Esophagus muscularis mucosa (tissue), 4 donors: ENCODE measurements around the gene TLR10.

Experiments used
- CTCF ChIP-seq, 3 experiments: fragments of 200-600 bp in 2 of 3; fragments of 450-650 bp in 1 of 3; sonication (generic) in 2 of 3; IDR thresholded peaks; one replicate each; pipeline ENCODE4 v1.5.1; 2017 to 2019; ENCODE audit warnings: antibody characterized with exemption in 3 of 3, mild to moderate bottlenecking in 2 of 3, moderate library complexity in 1 of 3
- EP300 ChIP-seq: sonication (generic); formaldehyde crosslinking; IDR thresholded peaks from one replicate; pipeline ENCODE4 v1.6.1; 2017; ENCODE audit warnings: antibody characterized with exemption
- POLR2A ChIP-seq: fragments of 450-650 bp; IDR thresholded peaks from one replicate; pipeline ENCODE4 v1.6.1; 2017; ENCODE audit warnings: antibody characterized with exemption, moderate library complexity, mild to moderate bottlenecking, low read depth

GRCh38 chr4:38819569-38819968 lies 36.8 kb upstream of the TLR10 start:
- TF ChIP-seq CTCF (IDR thresholded peaks at IDR 0.05) (no peak), POLR2A (no peak), EP300 (no peak)
